ENCODE measurements around the gene CRYGS.

DNA sequence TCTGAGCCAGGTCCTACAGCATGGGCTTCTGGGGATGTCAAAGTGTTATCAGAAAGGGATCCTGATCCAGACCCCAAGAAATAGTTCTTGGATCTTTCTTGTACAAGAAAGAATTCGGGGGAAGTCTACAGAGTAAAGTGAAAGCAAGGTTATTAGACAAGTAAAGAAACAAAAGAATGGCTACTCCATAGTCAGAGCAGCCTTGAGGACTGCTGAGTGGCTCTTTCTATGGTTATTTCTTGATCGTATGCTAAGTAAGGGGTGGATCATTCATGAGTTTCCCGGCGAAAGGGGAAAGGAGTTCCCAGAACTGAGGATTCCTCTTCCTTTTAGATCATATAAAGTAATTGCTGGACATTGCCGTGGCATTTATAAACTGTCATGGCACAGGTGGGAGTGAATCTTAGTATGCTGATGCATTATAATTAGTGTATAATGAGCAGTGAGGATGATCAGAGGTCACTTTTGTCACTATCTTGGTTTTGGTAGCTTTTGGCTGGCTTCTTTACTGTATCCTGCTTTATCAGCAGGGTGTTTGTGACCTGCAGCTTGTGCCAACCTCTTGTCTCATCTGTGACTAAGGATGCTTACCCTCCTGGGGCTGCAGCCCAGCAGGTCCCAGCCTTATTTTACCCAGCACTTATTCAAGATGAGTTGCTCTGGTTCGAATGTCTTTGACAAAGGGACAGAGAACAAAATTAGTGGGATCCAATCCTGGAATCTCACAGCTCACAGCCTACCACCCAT lies 41.0 kb downstream of the CRYGS start:
- TF ChIP-seq SUZ12 (IDR thresholded peaks at IDR 0.05; ENCODE audit: extremely low read depth, insufficient read depth, insufficient read length) (no peak), ZNF274 (IDR thresholded peaks at IDR 0.05; ENCODE audit: low read depth, low read length) (no peak), YY1 (IDR thresholded peaks at IDR 0.05; ENCODE audit: insufficient read depth, insufficient read length) (no peak)

Measured in NT2/D1 (cell line).